Sigmoid colon (tissue), 4 donors: ENCODE data around the gene ARHGAP22.

ENCODE experiments used
- POLR2A ChIP-seq, 2 donors: fragments of 450-650 bp; IDR thresholded peaks; one replicate each; pipeline ENCODE4 v1.6.1; 2016; ENCODE audit warnings: antibody characterized with exemption in 2 of 2, mild to moderate bottlenecking in 2 of 2, moderate library complexity in 2 of 2
- POLR2AphosphoS5 ChIP-seq, 4 donors: sonication (generic); formaldehyde crosslinking; IDR thresholded peaks; one replicate each; pipeline ENCODE4 v1.6.1; 2017; ENCODE audit warnings: antibody characterized with exemption in 4 of 4
- TF ChIP-seq, protein P1 (sequence below), 4 experiments: fragments of 450-650 bp in 3 of 4; fragments of 200-600 bp in 1 of 4; IDR thresholded peaks; one replicate each; pipeline ENCODE4 v1.5.1; 2016 to 2019; ENCODE audit warnings: antibody characterized with exemption in 4 of 4, mild to moderate bottlenecking in 3 of 4, moderate library complexity in 2 of 4

DNA sequence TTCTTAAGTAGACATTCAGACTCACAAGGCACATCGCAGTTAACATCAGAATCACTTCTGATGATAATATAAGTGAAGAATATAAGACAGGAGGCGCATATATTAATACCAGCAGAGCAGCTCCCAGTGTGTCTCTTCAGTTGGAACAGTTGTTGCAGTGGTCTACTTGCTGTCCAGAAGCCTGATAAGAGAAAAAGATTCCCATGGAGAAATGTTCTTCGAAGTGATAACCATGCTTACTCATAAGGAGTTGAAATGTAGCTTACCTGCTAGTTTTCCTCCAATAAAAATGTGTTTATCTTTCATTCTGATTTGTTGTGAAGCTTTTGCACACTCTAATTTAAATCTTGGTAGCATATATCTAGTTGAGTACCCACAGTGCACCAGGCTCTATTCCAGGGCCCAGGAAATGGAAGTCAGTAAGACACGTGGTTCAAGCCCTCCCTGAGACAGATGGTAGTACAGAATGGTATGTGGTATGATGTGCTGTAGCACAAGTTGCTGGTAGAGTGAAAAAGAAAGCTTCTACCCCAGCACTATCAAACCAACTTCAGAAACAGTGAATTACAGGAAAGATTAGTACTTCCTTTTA, 174.4 kb downstream of the ARHGAP22 start:
- TF ChIP-seq, protein P1, sequence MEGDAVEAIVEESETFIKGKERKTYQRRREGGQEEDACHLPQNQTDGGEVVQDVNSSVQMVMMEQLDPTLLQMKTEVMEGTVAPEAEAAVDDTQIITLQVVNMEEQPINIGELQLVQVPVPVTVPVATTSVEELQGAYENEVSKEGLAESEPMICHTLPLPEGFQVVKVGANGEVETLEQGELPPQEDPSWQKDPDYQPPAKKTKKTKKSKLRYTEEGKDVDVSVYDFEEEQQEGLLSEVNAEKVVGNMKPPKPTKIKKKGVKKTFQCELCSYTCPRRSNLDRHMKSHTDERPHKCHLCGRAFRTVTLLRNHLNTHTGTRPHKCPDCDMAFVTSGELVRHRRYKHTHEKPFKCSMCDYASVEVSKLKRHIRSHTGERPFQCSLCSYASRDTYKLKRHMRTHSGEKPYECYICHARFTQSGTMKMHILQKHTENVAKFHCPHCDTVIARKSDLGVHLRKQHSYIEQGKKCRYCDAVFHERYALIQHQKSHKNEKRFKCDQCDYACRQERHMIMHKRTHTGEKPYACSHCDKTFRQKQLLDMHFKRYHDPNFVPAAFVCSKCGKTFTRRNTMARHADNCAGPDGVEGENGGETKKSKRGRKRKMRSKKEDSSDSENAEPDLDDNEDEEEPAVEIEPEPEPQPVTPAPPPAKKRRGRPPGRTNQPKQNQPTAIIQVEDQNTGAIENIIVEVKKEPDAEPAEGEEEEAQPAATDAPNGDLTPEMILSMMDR (IDR thresholded peaks at IDR 0.05) = no peak
- TF ChIP-seq POLR2AphosphoS5 (IDR thresholded peaks at IDR 0.05) (no peak), POLR2A (IDR thresholded peaks at IDR 0.05) (no peak)
